HG03575 (cell line): ENCODE data around the gene JMY.

ENCODE experiments used
- ATAC-seq: cut with Tn5 transposase; IDR thresholded peaks from one replicate; pipeline ENCODE4 v1.9.1; 2021; ENCODE audit not compliant: unreplicated experiment, insufficient number of reproducible peaks, low FRiP score; ENCODE audit errors: extremely low read depth

JMY gene

GRCh38 chr5:79235634-79236361 is at the start of gene JMY:
TSS of gene JMY (plus strand) at chr5:79236131. CDS start at chr5:79236651, 520 bp downstream.
- no peak for ATAC-seq

GRCh38 chr5:79186455-79186854 is 49.5 kb upstream of the JMY start:
- ATAC-seq = no peak

- no peak for ATAC-seq
Observed at GRCh38 chr5:79189439-79190234, 46.3 kb upstream of the JMY start.

GRCh38 chr5:79190235-79190529 is 45.7 kb upstream of the JMY start:
- ATAC-seq = no peak

GRCh38 chr5:79191457-79191856 is 44.5 kb upstream of the JMY start:
- ATAC-seq = no peak

- no peak for ATAC-seq
Observed at GRCh38 chr5:79193643-79194042, 42.3 kb upstream of the JMY start.

- ATAC-seq = no peak
Observed at GRCh38 chr5:79200573-79201183, 35.3 kb upstream of the JMY start.

- no peak for ATAC-seq
Observed at GRCh38 chr5:79201206-79201605, 34.7 kb upstream of the JMY start.

- no peak for ATAC-seq
Observed at GRCh38 chr5:79202076-79202475, 33.9 kb upstream of the JMY start.

GRCh38 chr5:79205965-79206364 is 30.0 kb upstream of the JMY start:
- no peak for ATAC-seq

- ATAC-seq = no peak
Observed at GRCh38 chr5:79206541-79206940, 29.4 kb upstream of the JMY start.

- ATAC-seq = no peak
Observed at GRCh38 chr5:79209505-79209904, 26.4 kb upstream of the JMY start.

- no peak for ATAC-seq
Observed at GRCh38 chr5:79224286-79224984, 11.5 kb upstream of the JMY start.

- ATAC-seq = no peak
Observed at GRCh38 chr5:79225026-79225425, 10.9 kb upstream of the JMY start.

- ATAC-seq = no peak
Observed at GRCh38 chr5:79225441-79225840, 10.5 kb upstream of the JMY start.

GRCh38 chr5:79227484-79228025 is 8.4 kb upstream of the JMY start:
- no peak for ATAC-seq

- peak; percentile 63 for ATAC-seq
Observed at GRCh38 chr5:79229357-79230174, 6.4 kb upstream of the JMY start.

- no peak for ATAC-seq
Observed at GRCh38 chr5:79235261-79235633, 684 bp upstream of the JMY start.
